UCSD-AML1 (cell line): ENCODE results near the gene CFAP69.

ENCODE experiments used
- DNase-seq: peaks from one replicate; lab custom pipeline; 2025; ENCODE audit not compliant: unreplicated experiment; lab: John Stamatoyannopoulos, UW

Gene CFAP69

GRCh38 chr7:90270431-90271178 is 25.6 kb downstream of the CFAP69 start:
- no peak for DNase-seq

GRCh38 chr7:90271753-90272152 is 26.8 kb downstream of the CFAP69 start:
- DNase-seq = no peak

GRCh38 chr7:90272242-90272641 is 27.3 kb downstream of the CFAP69 start:
- DNase-seq = no peak

- no peak for DNase-seq
These were observed 29.2 kb downstream of the CFAP69 start for GRCh38 chr7:90274161-90274560.

GRCh38 chr7:90276033-90276728 is 31.2 kb downstream of the CFAP69 start:
- no peak for DNase-seq

- DNase-seq = no peak
These were observed 43.2 kb downstream of the CFAP69 start for GRCh38 chr7:90288154-90288553.

GRCh38 chr7:90290244-90291113 is 45.5 kb downstream of the CFAP69 start:
- no peak for DNase-seq

GRCh38 chr7:90298145-90299038 is 53.4 kb downstream of the CFAP69 start:
- DNase-seq = no peak

GRCh38 chr7:90303241-90303640 is 58.3 kb downstream of the CFAP69 start:
- no peak for DNase-seq

- DNase-seq = no peak
These were observed 64.9 kb downstream of the CFAP69 start for GRCh38 chr7:90309872-90310271.

GRCh38 chr7:90311175-90311574 is 66.2 kb downstream of the CFAP69 start:
- no peak for DNase-seq

- no peak for DNase-seq
These were observed 67.8 kb downstream of the CFAP69 start for GRCh38 chr7:90312745-90313144.

GRCh38 chr7:90313907-90314306 is 68.9 kb downstream of the CFAP69 start:
- DNase-seq = no peak

- no peak for DNase-seq
These were observed 75.0 kb downstream of the CFAP69 start for GRCh38 chr7:90320014-90320413.

- DNase-seq = no peak
These were observed 75.4 kb downstream of the CFAP69 start for GRCh38 chr7:90320418-90320800.

GRCh38 chr7:90320801-90321494 is 76.0 kb downstream of the CFAP69 start, which contains the start of gene FAM237B:
Gene FAM237B, minus strand, starts transcription at chr7:90321304. Its CDS starts 1,556 bp downstream, at chr7:90319748.
- no peak for DNase-seq

GRCh38 chr7:90322837-90323236 is 77.9 kb downstream of the CFAP69 start:
- no peak for DNase-seq

- no peak for DNase-seq
These were observed 81.5 kb downstream of the CFAP69 start for GRCh38 chr7:90326500-90326899.

- DNase-seq = no peak
These were observed 89.3 kb downstream of the CFAP69 start for GRCh38 chr7:90334193-90334843.
